Activated B cell treated with CpG ODN at 0.5 μM for 24 hours (primary cell): ENCODE data around the gene SLC36A4. TPM values are rescaled to one million over a fixed set of nuclear protein-coding genes. Genes with fewer than 3 reads are reported as not detected.
"Not testable (repeated sequence)": the region's sequence is repeated elsewhere in the genome, so short reads cannot be mapped to it uniquely, and the experiment has no call there.

ENCODE experiments used
- ATAC-seq: fragments of 200-7000 bp; cut with Tn5 transposase; one replicate; pipeline ENCODE4 v1.10.0; 2021; ENCODE audit warnings: low read depth, mild to moderate bottlenecking, moderate library complexity
- CTCF ChIA-PET: fragments of 350-600 bp; sonication (Branson Sonifier 250); formaldehyde crosslinking; loops from one replicate; lab custom pipeline; 2021; ENCODE audit warnings: antibody characterized with exemption; lab: Charles Lee
- POLR2A ChIA-PET: fragments of 350-600 bp; sonication (Branson Sonifier 250); formaldehyde crosslinking; loops from one replicate; lab custom pipeline; 2021; ENCODE audit warnings: antibody characterized with exemption; lab: Charles Lee
- DNase-seq: peaks from one replicate; pipeline ENCODE4 v3.0.0; 2022
- H3K27ac Mint-ChIP-seq: one replicate; pipeline ENCODE4 v1.8.0; 2020; ENCODE audit warnings: mixed read lengths
- H3K27me3 Mint-ChIP-seq: one replicate; pipeline ENCODE4 v1.8.0; 2021; ENCODE audit warnings: mixed read lengths
- H3K36me3 Mint-ChIP-seq: one replicate; pipeline ENCODE4 v1.8.0; 2021; ENCODE audit warnings: low read depth, mixed read lengths
- H3K4me1 Mint-ChIP-seq: one replicate; pipeline ENCODE4 v1.8.0; 2021; ENCODE audit warnings: mixed read lengths
- H3K4me3 Mint-ChIP-seq: one replicate; pipeline ENCODE4 v1.8.0; 2020; ENCODE audit warnings: mild to moderate bottlenecking, mixed read lengths
- H3K9me3 Mint-ChIP-seq: one replicate; pipeline ENCODE4 v1.8.0; 2020; ENCODE audit warnings: mixed read lengths
- CTCF ChIP-seq: fragments of 200-600 bp; IDR thresholded peaks from one replicate; pipeline ENCODE4 v1.8.0; 2022; ENCODE audit warnings: antibody characterized with exemption, mild to moderate bottlenecking
- intact Hi-C: fragments of 100-400 bp; cut with micrococcal nuclease; formaldehyde crosslinking; loops from one replicate; pipeline ENCODE4 v1.15.1; 2024
- total RNA-seq: library from RNA; stranded (reverse); gene quantifications from 2 replicates; pipeline ENCODE4 v1.2.3, GENCODE V29; 2022

SLC36A4 gene
- total RNA-seq: 14.9 and 17.0 TPM in 2 replicates

GRCh38 chr11:93197380-93198214 is at the start of gene SLC36A4:
Gene SLC36A4, minus strand, starts transcription at chr11:93197991. Its CDS starts 159 bp downstream, at chr11:93197832.
- H3K4me1 Mint-ChIP-seq: peaks cover 15% of the 10 kb centered on the region
- peaks cover 5% of the 10 kb centered on the region for H3K36me3 Mint-ChIP-seq
- ATAC-seq (peak; percentile 86), DNase-seq (peak; percentile 85)
- ChIA-PET CTCF (no interaction called here), POLR2A (interaction anchor here (0.7 to 2.3 kb wide), 6 partner anchors 15 to 586 kb away, joined by 3 to 14 read pairs (median 4); partner anchors contain the start of genes C11orf54, CEP295, MED17 and TAF1D)
- intact Hi-C loops: loop anchor here (1.0 to 5.0 kb wide), 6 partner anchors 464 to 1775 kb away; partner anchors contain the start of genes ANKRD49, C11orf54, CEP295 and CWC15
- H3K4me3 Mint-ChIP-seq: peak within 1 kb of the TSS; percentile 91
- no peaks in the 10 kb centered on the region for H3K27me3 Mint-ChIP-seq
- peak within 1 kb of the TSS; percentile 93 for H3K27ac Mint-ChIP-seq
- no peaks in the 10 kb centered on the region for H3K9me3 Mint-ChIP-seq
- no peak for TF ChIP-seq CTCF

GRCh38 chr11:93246790-93247189 is 49.0 kb upstream of the SLC36A4 start:
- H3K27ac Mint-ChIP-seq, CTCF ChIA-PET, DNase-seq, H3K4me3 Mint-ChIP-seq, POLR2A ChIA-PET, ATAC-seq, H3K9me3 Mint-ChIP-seq, H3K4me1 Mint-ChIP-seq, H3K36me3 Mint-ChIP-seq, intact Hi-C loops, H3K27me3 Mint-ChIP-seq: not testable (repeated sequence)

DNA sequence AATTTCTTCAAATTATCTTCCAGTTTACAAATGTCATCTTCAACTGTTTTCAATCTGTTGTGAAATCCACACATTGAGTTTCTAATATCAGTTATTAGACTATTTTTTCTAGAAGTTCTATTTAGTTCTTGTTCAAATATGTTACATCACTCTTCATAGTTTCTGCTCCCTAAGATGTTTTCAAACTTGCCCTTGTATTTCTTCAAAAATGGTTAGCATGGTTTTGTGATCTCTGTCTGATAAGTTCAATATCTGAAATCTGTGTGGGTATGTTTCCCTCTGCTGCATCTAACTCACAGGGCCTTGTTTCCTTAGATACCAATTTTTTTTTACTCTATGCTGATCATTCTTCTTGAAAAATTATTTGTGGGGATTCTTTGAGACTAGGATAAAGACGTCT is 46.2 kb upstream of the SLC36A4 start:
- Mint-ChIP-seq H3K4me3 (no peak overlapping the region), H3K27ac (no peak overlapping the region), H3K9me3 (peaks cover 2% of the 10 kb centered on the region), H3K36me3 (no peaks in the 10 kb centered on the region), H3K4me1 (no peaks in the 10 kb centered on the region), H3K27me3 (peaks cover 10% of the 10 kb centered on the region)
- ChIA-PET CTCF (no interaction called here), POLR2A (no interaction called here)
- ATAC-seq: no peak
- intact Hi-C loops: no loop called here
- no peak for TF ChIP-seq CTCF
- DNase-seq: no peak

GRCh38 chr11:93239966-93240365 is 42.2 kb upstream of the SLC36A4 start:
- Mint-ChIP-seq H3K4me1 (no peaks in the 10 kb centered on the region), H3K9me3 (no peaks in the 10 kb centered on the region), H3K27me3 (peaks cover 19% of the 10 kb centered on the region), H3K36me3 (no peaks in the 10 kb centered on the region), H3K27ac (no peak overlapping the region), H3K4me3 (no peak overlapping the region)
- DNase-seq (no peak), ATAC-seq (no peak)
- ChIA-PET POLR2A (no interaction called here), CTCF (interaction anchor here (1.4 kb wide), 1 partner anchor 413 kb away, joined by 4 read pairs; no protein-coding TSS in a partner anchor)
- intact Hi-C loops: loop anchor here (10.0 kb wide), 1 partner anchor 545 kb away; the partner anchor contains the start of gene MED17
- TF ChIP-seq CTCF: no peak

GRCh38 chr11:93238956-93239355 is 41.2 kb upstream of the SLC36A4 start:
- CTCF ChIA-PET: interaction anchor here (1.4 to 1.8 kb wide), 2 partner anchors 9 to 414 kb away, joined by 4 read pairs; no protein-coding TSS in a partner anchor
- no peak for ATAC-seq

More at GRCh38 chr11:93238956-93239355, 41.2 kb upstream of the SLC36A4 start:
- TF ChIP-seq CTCF: no peak
- no peak overlapping the region for H3K27ac Mint-ChIP-seq
- intact Hi-C loops: loop anchor here (10.0 kb wide), 1 partner anchor 546 kb away; the partner anchor contains the start of gene MED17
- DNase-seq: no peak
- H3K4me1 Mint-ChIP-seq: no peaks in the 10 kb centered on the region
- no peak overlapping the region for H3K4me3 Mint-ChIP-seq
- H3K27me3 Mint-ChIP-seq: peaks cover 19% of the 10 kb centered on the region
- POLR2A ChIA-PET: no interaction called here
- H3K36me3 Mint-ChIP-seq: no peaks in the 10 kb centered on the region
- H3K9me3 Mint-ChIP-seq: no peaks in the 10 kb centered on the region
